ENCODE results near the gene SIGLEC12.

The SIGLEC12 gene

DNA sequence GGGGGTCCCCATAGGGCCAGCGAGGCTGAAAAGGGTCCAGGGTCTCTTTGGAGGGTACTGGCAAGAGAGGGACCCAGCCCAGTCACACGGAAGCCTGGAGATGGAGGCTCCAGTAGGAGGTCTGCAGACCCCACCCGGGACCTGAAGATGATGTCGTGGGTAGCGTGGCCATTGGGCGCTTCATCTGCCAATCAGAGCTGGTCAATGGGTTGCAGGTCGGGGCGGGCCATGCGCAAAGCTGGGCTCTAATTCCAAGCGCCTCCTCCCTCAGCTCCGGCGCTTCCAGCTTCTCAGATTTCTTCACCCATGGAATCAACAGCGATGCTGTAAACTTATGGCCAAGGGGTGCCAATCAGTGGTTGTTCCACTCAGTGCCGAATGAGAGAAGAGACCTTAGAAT, 10.9 kb downstream of the SIGLEC12 start:
- Histone ChIP-seq H3K9ac (no peak overlapping the region), H3K4me1 (no peaks in the 10 kb centered on the region), H3K27me3 (ENCODE audit: control insufficient read depth, insufficient read depth, low read length) (no peaks in the 10 kb centered on the region), H3K4me3 (ENCODE audit: low read depth, low read length) (no peak overlapping the region), H3K9me3 (ENCODE audit: control insufficient read depth, low read length) (no peaks in the 10 kb centered on the region), H3K79me2 (no peaks in the 10 kb centered on the region), H3K27ac (peak overlapping the region; percentile 29), H3K36me3 (ENCODE audit: control insufficient read depth, insufficient read depth, low read length) (no peaks in the 10 kb centered on the region), H3K4me2 (ENCODE audit: low read length) (no peak overlapping the region), H2AFZ (peak overlapping the region; percentile 61)
- TF ChIP-seq, protein P1, sequence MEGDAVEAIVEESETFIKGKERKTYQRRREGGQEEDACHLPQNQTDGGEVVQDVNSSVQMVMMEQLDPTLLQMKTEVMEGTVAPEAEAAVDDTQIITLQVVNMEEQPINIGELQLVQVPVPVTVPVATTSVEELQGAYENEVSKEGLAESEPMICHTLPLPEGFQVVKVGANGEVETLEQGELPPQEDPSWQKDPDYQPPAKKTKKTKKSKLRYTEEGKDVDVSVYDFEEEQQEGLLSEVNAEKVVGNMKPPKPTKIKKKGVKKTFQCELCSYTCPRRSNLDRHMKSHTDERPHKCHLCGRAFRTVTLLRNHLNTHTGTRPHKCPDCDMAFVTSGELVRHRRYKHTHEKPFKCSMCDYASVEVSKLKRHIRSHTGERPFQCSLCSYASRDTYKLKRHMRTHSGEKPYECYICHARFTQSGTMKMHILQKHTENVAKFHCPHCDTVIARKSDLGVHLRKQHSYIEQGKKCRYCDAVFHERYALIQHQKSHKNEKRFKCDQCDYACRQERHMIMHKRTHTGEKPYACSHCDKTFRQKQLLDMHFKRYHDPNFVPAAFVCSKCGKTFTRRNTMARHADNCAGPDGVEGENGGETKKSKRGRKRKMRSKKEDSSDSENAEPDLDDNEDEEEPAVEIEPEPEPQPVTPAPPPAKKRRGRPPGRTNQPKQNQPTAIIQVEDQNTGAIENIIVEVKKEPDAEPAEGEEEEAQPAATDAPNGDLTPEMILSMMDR (IDR thresholded peaks at IDR 0.05) = no peak

DNA sequence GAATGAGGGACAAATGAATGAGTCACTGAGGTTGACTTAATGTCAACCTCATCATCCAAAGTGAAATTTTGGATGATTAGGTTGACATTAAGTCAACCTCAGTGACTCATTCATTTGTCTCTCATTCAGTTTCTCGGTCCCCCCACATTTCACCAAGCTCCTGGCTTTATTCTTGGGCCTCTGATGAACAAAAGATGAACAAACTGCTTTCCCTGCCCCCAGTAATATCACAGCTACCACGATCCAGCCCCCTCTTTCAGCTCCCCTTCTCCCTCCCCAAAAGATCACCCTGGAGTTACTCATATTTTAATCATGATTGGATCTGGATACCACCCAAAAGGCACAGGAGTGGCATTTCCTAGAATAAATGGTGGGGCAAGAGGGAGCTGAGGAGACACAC, 12.5 kb downstream of the SIGLEC12 start:
- Histone ChIP-seq H3K4me3 (ENCODE audit: low read depth, low read length) (no peak overlapping the region), H3K27ac (no peak overlapping the region), H3K79me2 (no peaks in the 10 kb centered on the region), H2AFZ (no peak overlapping the region), H3K4me1 (no peaks in the 10 kb centered on the region), H3K36me3 (ENCODE audit: control insufficient read depth, insufficient read depth, low read length) (no peaks in the 10 kb centered on the region), H3K4me2 (ENCODE audit: low read length) (no peak overlapping the region), H3K9ac (no peak overlapping the region), H3K9me3 (ENCODE audit: control insufficient read depth, low read length) (no peaks in the 10 kb centered on the region), H3K27me3 (ENCODE audit: control insufficient read depth, insufficient read depth, low read length) (no peaks in the 10 kb centered on the region)
- TF ChIP-seq, protein P1 (IDR thresholded peaks at IDR 0.05) = no peak

DNA sequence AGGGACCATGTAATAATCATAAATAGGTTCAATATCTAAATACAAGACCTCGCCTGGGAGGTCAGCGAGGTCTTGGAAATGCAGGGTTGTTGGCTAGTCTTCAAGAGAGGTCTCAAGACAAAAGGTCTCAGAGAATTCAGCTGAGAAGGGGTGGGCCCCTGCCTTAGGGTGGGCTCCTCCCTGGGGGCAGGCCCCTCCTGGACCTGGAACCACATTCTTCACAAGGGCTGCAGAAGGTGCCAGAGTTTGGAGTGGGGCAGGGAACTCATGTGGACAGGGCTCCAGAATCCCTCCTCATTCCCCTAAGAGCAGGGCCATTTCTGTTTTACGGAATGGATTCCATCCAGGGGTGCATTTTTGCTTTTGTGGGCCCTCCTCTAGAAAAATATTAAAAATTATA, 13.1 kb downstream of the SIGLEC12 start:
- no peaks in the 10 kb centered on the region for H3K4me1 ChIP-seq
- no peaks in the 10 kb centered on the region for H3K36me3 ChIP-seq (ENCODE audit: control insufficient read depth, insufficient read depth, low read length)
- H3K4me3 ChIP-seq (ENCODE audit: low read depth, low read length) = no peak overlapping the region
- H3K27ac ChIP-seq = no peak overlapping the region
- H2AFZ ChIP-seq = no peak overlapping the region
- H3K27me3 ChIP-seq (ENCODE audit: control insufficient read depth, insufficient read depth, low read length) = no peaks in the 10 kb centered on the region
- H3K9ac ChIP-seq = no peak overlapping the region
- TF ChIP-seq, protein P1 (IDR thresholded peaks at IDR 0.05) = no peak
- no peak overlapping the region for H3K4me2 ChIP-seq (ENCODE audit: low read length)
- no peaks in the 10 kb centered on the region for H3K79me2 ChIP-seq
- H3K9me3 ChIP-seq (ENCODE audit: control insufficient read depth, low read length) = no peaks in the 10 kb centered on the region

DNA sequence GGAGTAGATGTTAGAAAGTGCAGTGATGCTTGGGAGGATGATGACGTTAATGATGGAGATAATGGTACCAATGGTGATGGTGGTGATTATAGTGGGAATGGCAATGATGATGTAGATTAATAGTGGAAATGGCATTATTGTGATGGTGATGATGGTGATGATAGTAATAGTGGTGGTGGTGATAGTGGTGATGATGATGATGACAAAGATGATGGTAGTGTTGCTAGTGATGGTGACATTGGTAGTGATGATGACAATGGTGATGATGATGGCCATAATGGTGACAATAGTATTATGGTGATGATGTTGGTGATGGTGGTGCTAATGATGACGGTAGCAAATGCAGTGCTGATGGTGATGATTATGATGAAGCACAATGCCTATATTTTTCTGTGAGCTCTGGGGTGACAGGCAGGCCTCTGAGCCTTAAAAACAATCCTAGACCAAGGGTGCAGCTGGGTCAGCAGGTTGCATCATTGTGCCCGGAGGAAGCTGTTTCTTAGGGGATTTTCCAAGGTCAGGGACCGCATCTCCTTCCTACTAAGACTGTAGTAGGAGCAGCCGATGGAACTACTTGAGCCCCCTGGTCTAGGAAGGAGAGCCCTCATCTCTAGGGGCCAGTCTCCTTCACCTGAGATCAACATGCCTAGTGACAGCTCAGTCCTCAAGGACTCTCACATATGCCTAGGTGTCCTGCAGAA, 15.5 kb downstream of the SIGLEC12 start:
- Histone ChIP-seq H3K9me3 (ENCODE audit: control insufficient read depth, low read length) (no peaks in the 10 kb centered on the region), H3K36me3 (ENCODE audit: control insufficient read depth, insufficient read depth, low read length) (no peaks in the 10 kb centered on the region), H3K4me3 (ENCODE audit: low read depth, low read length) (no peak overlapping the region), H2AFZ (no peak overlapping the region), H3K9ac (no peak overlapping the region), H3K4me2 (ENCODE audit: low read length) (no peak overlapping the region), H3K27me3 (ENCODE audit: control insufficient read depth, insufficient read depth, low read length) (no peaks in the 10 kb centered on the region), H3K4me1 (no peaks in the 10 kb centered on the region), H3K27ac (no peak overlapping the region), H3K79me2 (no peaks in the 10 kb centered on the region)
- TF ChIP-seq, protein P1 (IDR thresholded peaks at IDR 0.05) = no peak

DNA sequence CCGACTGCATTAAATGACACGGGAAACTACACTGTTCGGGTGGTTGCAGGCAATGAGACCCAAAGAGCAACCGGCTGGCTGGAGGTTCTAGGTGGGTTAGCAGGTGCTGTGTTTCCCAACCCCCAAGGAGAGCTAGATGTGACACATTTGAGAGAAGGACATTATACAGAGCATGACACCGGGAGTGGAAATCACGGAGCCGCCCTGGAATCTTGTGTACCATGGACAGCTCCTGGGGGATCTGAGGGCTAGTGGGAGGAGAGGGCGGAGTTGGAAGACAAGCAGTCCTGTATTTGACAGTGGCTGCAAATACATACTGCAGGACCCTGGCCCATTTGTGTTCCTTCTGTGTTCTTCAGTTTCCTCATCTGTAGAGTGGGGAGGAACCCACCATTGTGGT, 21.0 kb downstream of the SIGLEC12 start:
- Histone ChIP-seq H3K4me1 (no peaks in the 10 kb centered on the region), H3K79me2 (no peaks in the 10 kb centered on the region), H3K36me3 (ENCODE audit: control insufficient read depth, insufficient read depth, low read length) (no peaks in the 10 kb centered on the region), H3K4me3 (ENCODE audit: low read depth, low read length) (no peak overlapping the region), H3K9me3 (ENCODE audit: control insufficient read depth, low read length) (no peaks in the 10 kb centered on the region), H2AFZ (no peak overlapping the region), H3K27me3 (ENCODE audit: control insufficient read depth, insufficient read depth, low read length) (no peaks in the 10 kb centered on the region), H3K4me2 (ENCODE audit: low read length) (no peak overlapping the region), H3K9ac (no peak overlapping the region), H3K27ac (no peak overlapping the region)
- TF ChIP-seq, protein P1 (IDR thresholded peaks at IDR 0.05) = no peak
